HCT116 (cell line): ENCODE data around the gene R3HDML. TPM values are rescaled to one million over a fixed set of nuclear protein-coding genes. Genes with fewer than 3 reads are reported as not detected.

Experiments used
- ATAC-seq: fragments of 200-7000 bp; cut with Tn5 transposase; 2 replicates; pipeline ENCODE4 v1.9.1; 2020; ENCODE audit warnings: mild to moderate bottlenecking, moderate library complexity
- BruUV-seq: library from RNA; stranded (reverse); fragments of 400-500 nt; replicated peaks from 2 replicates; lab custom pipeline; 2021; lab: Mats Ljungman, UMichigan
- CTCF ChIA-PET: fragments of 300-600 bp; sonication (Branson Sonifier 250); formaldehyde crosslinking; loops from one replicate; lab custom pipeline; 2021; ENCODE audit warnings: antibody characterized with exemption; lab: Charles Lee
- POLR2A ChIA-PET: fragments of 300-600, 350-600 bp; sonication (Branson Sonifier 250); formaldehyde crosslinking; loops from one replicate; lab custom pipeline; 2021; ENCODE audit warnings: antibody characterized with exemption; lab: Charles Lee
- RAD21 ChIA-PET, 2 experiments: fragments of 300-600 bp; sonication (Branson Sonifier 250); formaldehyde crosslinking; loops; one replicate each; lab custom pipeline; 2023; ENCODE audit warnings: low total read pairs in 2 of 2; ENCODE audit not compliant: uncharacterized antibody in 2 of 2, unreplicated experiment in 2 of 2, low non-redundant PET in 1 of 2; lab: Charles Lee
- DNase-seq: peaks from one replicate; pipeline ENCODE4 v3.0.0-alpha.2; 2010; ENCODE audit warnings: low read depth, low spot score
- H2AFZ ChIP-seq: fragments of 200-600 bp; shearing (Covaris generic), sonication (generic); 2 replicates; pipeline ENCODE4 v1.6.1; 2017; ENCODE audit warnings: low read depth, mixed run types, mixed read lengths, antibody characterized with exemption, low read length; ENCODE audit not compliant: poor library complexity, severe bottlenecking
- H3K27ac ChIP-seq: 2 replicates; pipeline ENCODE4 v1.5.1; 2012; ENCODE audit warnings: low read depth, low read length
- H3K27me3 ChIP-seq: fragments of 200-600 bp; sonication (generic); 2 replicates; pipeline ENCODE4 v1.6.1; 2016; ENCODE audit warnings: mixed run types, low read length, mixed read lengths; ENCODE audit not compliant: insufficient read depth
- H3K36me3 ChIP-seq, 2 experiments: fragments of 200-500 bp in 1 of 2; fragments of 200-600 bp in 1 of 2; sonication (Bioruptor generic) in 1 of 2; sonication (generic) in 1 of 2; 2 replicates each; pipeline versions ENCODE4 v1.5.1 to v1.6.1; 2014 to 2016; ENCODE audit warnings: low read length in 2 of 2, inconsistent platforms in 1 of 2, mixed read lengths in 1 of 2, mixed run types in 1 of 2; ENCODE audit not compliant: insufficient read depth in 2 of 2, control insufficient read depth in 1 of 2
- H3K4me1 ChIP-seq, 2 experiments: fragments of 200-600 bp in 1 of 2; sonication (generic) in 1 of 2; 2 replicates each; pipeline versions ENCODE4 v1.5.1 to v1.6.1; 2012 to 2017; ENCODE audit warnings: low read length in 2 of 2, inconsistent platforms in 1 of 2, mild to moderate bottlenecking in 1 of 2, mixed read lengths in 1 of 2, mixed run types in 1 of 2, moderate library complexity in 1 of 2; ENCODE audit not compliant: insufficient read depth in 2 of 2, control insufficient read depth in 1 of 2
- H3K4me2 ChIP-seq: fragments of 200-600 bp; sonication (generic); 2 replicates; pipeline ENCODE4 v1.6.1; 2017; ENCODE audit warnings: mixed run types, low read length, mixed read lengths
- H3K4me3 ChIP-seq, 2 experiments: fragments of 200-600 bp in 1 of 2; sonication (generic) in 1 of 2; replicated peaks in 1 of 2; 2 replicates each; pipeline ENCODE4 v1.5.1; 2011 to 2016; ENCODE audit warnings: low read length in 2 of 2, control low read depth in 1 of 2, low read depth in 1 of 2, mild to moderate bottlenecking in 1 of 2, mixed read lengths in 1 of 2, mixed run types in 1 of 2
- H3K79me2 ChIP-seq: fragments of 200-600 bp; sonication (generic); 2 replicates; pipeline ENCODE4 v1.6.1; 2017; ENCODE audit warnings: mild to moderate bottlenecking, mixed run types, low read length, moderate library complexity, mixed read lengths; ENCODE audit not compliant: insufficient read depth
- H3K9ac ChIP-seq: fragments of 200-600 bp; sonication (generic); 2 replicates; pipeline ENCODE4 v1.6.1; 2016; ENCODE audit warnings: low read length, mixed read lengths
- H3K9me2 ChIP-seq: fragments of 200-600 bp; sonication (generic), shearing (Covaris generic); 2 replicates; pipeline ENCODE4 v1.6.1; 2017; ENCODE audit warnings: mixed run types, mild to moderate bottlenecking, moderate library complexity; ENCODE audit not compliant: insufficient read depth
- H3K9me3 ChIP-seq, 2 experiments: fragments of 200-500 bp in 1 of 2; fragments of 200-600 bp in 1 of 2; sonication (Bioruptor generic) in 1 of 2; sonication (generic) in 1 of 2; 2 replicates each; pipeline ENCODE4 v1.6.1; 2014 to 2017; ENCODE audit warnings: low read length in 2 of 2, mixed read lengths in 2 of 2, inconsistent platforms in 1 of 2, low read depth in 1 of 2, mild to moderate bottlenecking in 1 of 2, mixed run types in 1 of 2, moderate library complexity in 1 of 2; ENCODE audit not compliant: control insufficient read depth in 1 of 2, insufficient read depth in 1 of 2
- H4K20me1 ChIP-seq: fragments of 200-600 bp; sonication (generic), shearing (Covaris generic); 2 replicates; pipeline ENCODE4 v1.6.1; 2017; ENCODE audit warnings: mixed run types, mild to moderate bottlenecking, moderate library complexity; ENCODE audit not compliant: insufficient read depth
- CEBPB ChIP-seq: IDR thresholded peaks from 2 replicates; pipeline ENCODE4 v1.6.1; 2012; ENCODE audit warnings: low read depth
- EGR1 ChIP-seq: IDR thresholded peaks from 2 replicates; pipeline ENCODE4 v1.6.1; 2012; ENCODE audit warnings: low read depth
- ELF1 ChIP-seq: IDR thresholded peaks from 2 replicates; pipeline ENCODE4 v1.6.1; 2012; ENCODE audit warnings: low read depth, borderline replicate concordance
- EZH2 ChIP-seq: fragments of 200-600 bp; sonication (generic); IDR thresholded peaks from 2 replicates; pipeline ENCODE4 v1.6.1; 2017; ENCODE audit warnings: antibody characterized with exemption, mixed run types
- FOSL1 ChIP-seq: IDR thresholded peaks from 2 replicates; pipeline ENCODE4 v1.6.1; 2012; ENCODE audit warnings: low read depth
- JUND ChIP-seq: IDR thresholded peaks from 2 replicates; pipeline ENCODE4 v1.6.1; 2012
- RAD21 ChIP-seq: IDR thresholded peaks from 2 replicates; pipeline ENCODE4 v1.6.1; 2012; ENCODE audit warnings: low read depth, mild to moderate bottlenecking
- SIN3A ChIP-seq: IDR thresholded peaks from 2 replicates; pipeline ENCODE4 v1.6.1; 2012; ENCODE audit warnings: low read depth
- SRF ChIP-seq: IDR thresholded peaks from 2 replicates; pipeline ENCODE4 v1.6.1; 2012; ENCODE audit warnings: low read depth
- TCF7L2 ChIP-seq: IDR thresholded peaks from 2 replicates; pipeline ENCODE4 v1.7.0; 2011; ENCODE audit warnings: borderline replicate concordance, inconsistent platforms; ENCODE audit not compliant: insufficient read depth, insufficient read length; ENCODE audit errors: extremely low read depth
- YY1 ChIP-seq: IDR thresholded peaks from 2 replicates; pipeline ENCODE4 v1.6.1; 2011; ENCODE audit warnings: low read length, low read depth, moderate library complexity, mild to moderate bottlenecking; ENCODE audit not compliant: insufficient replicate concordance; ENCODE audit errors: extremely low read depth
- ZNF274 ChIP-seq: fragments of 200-500 bp; sonication (Bioruptor generic); IDR thresholded peaks from 2 replicates; pipeline ENCODE4 v1.6.1; 2014; ENCODE audit warnings: mild to moderate bottlenecking, low read depth, low read length, inconsistent platforms
- intact Hi-C: fragments of 100-400 bp; cut with micrococcal nuclease; formaldehyde crosslinking; loops from 2 replicates; pipeline ENCODE4 v1.10.0; 2022
- total RNA-seq: library from RNA; stranded (reverse); gene quantifications from one replicate; pipeline ENCODE4 v1.2.1, GENCODE V29; 2021; ENCODE audit not compliant: unreplicated experiment
- TF ChIP-seq, protein P1 (sequence below): IDR thresholded peaks from 2 replicates; pipeline ENCODE4 v1.6.1; 2012
- TF ChIP-seq, protein P2 (sequence below): IDR thresholded peaks from 2 replicates; pipeline ENCODE4 v1.6.1; 2011; ENCODE audit warnings: mild to moderate bottlenecking, low read length, moderate library complexity; ENCODE audit not compliant: insufficient replicate concordance; ENCODE audit errors: extremely low read depth
- TF ChIP-seq, protein P3 (sequence below), 3 experiments: fragments of 200-600 bp in 1 of 3; sonication (generic) in 1 of 3; IDR thresholded peaks in 2 of 3; conservative IDR thresholded peaks in 1 of 3; 2 replicates each; pipeline ENCODE4 v1.5.1; 2012 to 2017; ENCODE audit warnings: low read depth in 2 of 3, low read length in 2 of 3, antibody characterized with exemption in 1 of 3, borderline replicate concordance in 1 of 3, control low read depth in 1 of 3, mild to moderate bottlenecking in 1 of 3, mixed read lengths in 1 of 3, mixed run types in 1 of 3, moderate library complexity in 1 of 3; ENCODE audit not compliant: insufficient read depth in 1 of 3
- TF ChIP-seq, protein P4 (sequence below): IDR thresholded peaks from 2 replicates; pipeline ENCODE4 v1.6.1; 2012

Gene R3HDML
- total RNA-seq, 1 experiment from 2014 or later: not detected

DNA sequence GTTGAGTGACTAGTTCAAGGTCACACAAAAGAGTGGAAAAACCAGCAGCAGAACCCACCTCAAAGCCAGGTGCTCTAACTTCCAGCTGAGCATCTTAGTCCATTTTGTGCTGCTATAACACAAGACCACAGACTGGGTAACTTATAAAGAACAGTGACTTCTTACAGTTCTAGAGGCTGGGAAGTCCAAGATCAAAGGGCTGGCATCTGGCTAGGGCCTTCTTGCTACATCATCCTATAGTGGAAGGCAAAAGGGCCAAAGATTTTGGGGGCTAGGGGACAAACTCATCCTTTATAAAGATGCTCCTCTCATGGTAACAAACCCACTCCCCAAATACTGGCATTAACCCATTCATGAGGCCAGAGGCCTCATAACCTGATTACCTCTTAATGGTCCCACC, 35.6 kb upstream of the R3HDML start:
- DNase-seq (no peak), ATAC-seq (no peak)
- H3K4me3 ChIP-seq: no peak overlapping the region
- no peak overlapping the region for H3K9ac ChIP-seq
- TF ChIP-seq RAD21: no peak
- TF ChIP-seq, protein P1, sequence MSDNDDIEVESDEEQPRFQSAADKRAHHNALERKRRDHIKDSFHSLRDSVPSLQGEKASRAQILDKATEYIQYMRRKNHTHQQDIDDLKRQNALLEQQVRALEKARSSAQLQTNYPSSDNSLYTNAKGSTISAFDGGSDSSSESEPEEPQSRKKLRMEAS: no peak
- TF ChIP-seq SRF: no peak
- H3K27ac ChIP-seq: no peak overlapping the region
- ChIA-PET POLR2A (no interaction called here), CTCF (interaction anchor here (1.5 kb wide), 1 partner anchor 10 kb away, joined by 6 read pairs; the partner anchor contains the start of gene FITM2), RAD21 (no interaction called here)
- no peak overlapping the region for H2AFZ ChIP-seq
- H3K4me2 ChIP-seq: no peak overlapping the region
- H3K9me3 ChIP-seq: no peaks in the 10 kb centered on the region
- intact Hi-C loops: no loop called here
- no peaks in the 10 kb centered on the region for H3K79me2 ChIP-seq
- no peaks in the 10 kb centered on the region for H3K27me3 ChIP-seq
- H3K4me1 ChIP-seq: no peaks in the 10 kb centered on the region
- no peaks in the 10 kb centered on the region for H3K9me2 ChIP-seq
- no peaks in the 10 kb centered on the region for H4K20me1 ChIP-seq
- H3K36me3 ChIP-seq: no peaks in the 10 kb centered on the region
- no TSS peak for BruUV-seq

DNA sequence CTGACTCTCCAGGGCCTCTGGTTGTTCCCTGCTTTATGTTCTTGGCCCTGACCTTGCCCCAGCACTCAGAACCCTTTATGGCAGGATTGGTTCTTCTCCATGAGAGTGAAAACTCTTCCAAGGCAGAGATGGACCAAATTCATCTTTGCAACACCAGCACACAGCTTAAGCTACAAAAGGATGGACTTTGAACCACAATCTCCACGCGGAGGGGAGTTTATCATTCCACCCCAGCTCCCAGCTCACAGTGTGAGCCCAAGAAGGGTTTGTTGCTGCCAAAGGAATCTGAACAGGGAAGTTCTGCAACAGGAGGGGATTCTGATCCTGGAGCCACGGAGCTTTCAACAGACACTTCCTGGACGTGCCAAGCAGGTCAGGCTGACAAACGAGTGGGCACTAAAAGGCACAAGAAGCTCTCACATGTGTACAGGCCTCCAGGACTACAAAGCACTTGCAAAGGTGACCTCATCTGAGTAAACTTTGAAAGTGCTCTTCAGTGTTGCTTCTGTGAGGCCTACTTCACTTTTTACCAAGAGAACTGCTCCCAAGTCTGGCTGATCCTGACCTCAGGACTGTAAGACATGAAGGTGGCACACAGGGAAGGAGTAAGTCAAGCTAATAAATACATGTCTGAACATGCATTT, 34.7 kb upstream of the R3HDML start:
- Histone ChIP-seq H3K36me3 (no peaks in the 10 kb centered on the region), H3K4me1 (no peaks in the 10 kb centered on the region), H3K27me3 (no peaks in the 10 kb centered on the region), H2AFZ (no peak overlapping the region), H3K79me2 (no peaks in the 10 kb centered on the region), H3K27ac (no peak overlapping the region), H3K9me2 (no peaks in the 10 kb centered on the region), H3K4me3 (no peak overlapping the region), H4K20me1 (no peaks in the 10 kb centered on the region), H3K9me3 (no peaks in the 10 kb centered on the region), H3K9ac (no peak overlapping the region), H3K4me2 (no peak overlapping the region)
- ChIA-PET RAD21 (no interaction called here), CTCF (interaction anchor here (1.4 kb wide), 1 partner anchor 9 kb away, joined by 6 read pairs; the partner anchor contains the start of gene FITM2), POLR2A (no interaction called here)
- no TSS peak for BruUV-seq
- no peak for DNase-seq
- intact Hi-C loops: no loop called here
- no peak for ATAC-seq
- TF ChIP-seq, protein P2, sequence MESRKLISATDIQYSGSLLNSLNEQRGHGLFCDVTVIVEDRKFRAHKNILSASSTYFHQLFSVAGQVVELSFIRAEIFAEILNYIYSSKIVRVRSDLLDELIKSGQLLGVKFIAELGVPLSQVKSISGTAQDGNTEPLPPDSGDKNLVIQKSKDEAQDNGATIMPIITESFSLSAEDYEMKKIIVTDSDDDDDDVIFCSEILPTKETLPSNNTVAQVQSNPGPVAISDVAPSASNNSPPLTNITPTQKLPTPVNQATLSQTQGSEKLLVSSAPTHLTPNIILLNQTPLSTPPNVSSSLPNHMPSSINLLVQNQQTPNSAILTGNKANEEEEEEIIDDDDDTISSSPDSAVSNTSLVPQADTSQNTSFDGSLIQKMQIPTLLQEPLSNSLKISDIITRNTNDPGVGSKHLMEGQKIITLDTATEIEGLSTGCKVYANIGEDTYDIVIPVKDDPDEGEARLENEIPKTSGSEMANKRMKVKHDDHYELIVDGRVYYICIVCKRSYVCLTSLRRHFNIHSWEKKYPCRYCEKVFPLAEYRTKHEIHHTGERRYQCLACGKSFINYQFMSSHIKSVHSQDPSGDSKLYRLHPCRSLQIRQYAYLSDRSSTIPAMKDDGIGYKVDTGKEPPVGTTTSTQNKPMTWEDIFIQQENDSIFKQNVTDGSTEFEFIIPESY: no peak
- TF ChIP-seq EZH2 (no peak), ZNF274 (no peak), SIN3A (no peak), ELF1 (no peak), RAD21 (no peak), YY1 (no peak), EGR1 (no peak), JUND (no peak), CEBPB (no peak), FOSL1 (no peak), TCF7L2 (no peak), SRF (no peak)
- TF ChIP-seq, protein P3, sequence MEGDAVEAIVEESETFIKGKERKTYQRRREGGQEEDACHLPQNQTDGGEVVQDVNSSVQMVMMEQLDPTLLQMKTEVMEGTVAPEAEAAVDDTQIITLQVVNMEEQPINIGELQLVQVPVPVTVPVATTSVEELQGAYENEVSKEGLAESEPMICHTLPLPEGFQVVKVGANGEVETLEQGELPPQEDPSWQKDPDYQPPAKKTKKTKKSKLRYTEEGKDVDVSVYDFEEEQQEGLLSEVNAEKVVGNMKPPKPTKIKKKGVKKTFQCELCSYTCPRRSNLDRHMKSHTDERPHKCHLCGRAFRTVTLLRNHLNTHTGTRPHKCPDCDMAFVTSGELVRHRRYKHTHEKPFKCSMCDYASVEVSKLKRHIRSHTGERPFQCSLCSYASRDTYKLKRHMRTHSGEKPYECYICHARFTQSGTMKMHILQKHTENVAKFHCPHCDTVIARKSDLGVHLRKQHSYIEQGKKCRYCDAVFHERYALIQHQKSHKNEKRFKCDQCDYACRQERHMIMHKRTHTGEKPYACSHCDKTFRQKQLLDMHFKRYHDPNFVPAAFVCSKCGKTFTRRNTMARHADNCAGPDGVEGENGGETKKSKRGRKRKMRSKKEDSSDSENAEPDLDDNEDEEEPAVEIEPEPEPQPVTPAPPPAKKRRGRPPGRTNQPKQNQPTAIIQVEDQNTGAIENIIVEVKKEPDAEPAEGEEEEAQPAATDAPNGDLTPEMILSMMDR (IDR thresholded peaks at IDR 0.05 in 2 of 3, conservative IDR thresholded peaks at IDR 0.05 in 1 of 3; ENCODE audit: borderline replicate concordance in 1 of 3, insufficient read depth in 1 of 3, low read depth in 2 of 3, low read length in 2 of 3): no peak
- TF ChIP-seq, protein P4, sequence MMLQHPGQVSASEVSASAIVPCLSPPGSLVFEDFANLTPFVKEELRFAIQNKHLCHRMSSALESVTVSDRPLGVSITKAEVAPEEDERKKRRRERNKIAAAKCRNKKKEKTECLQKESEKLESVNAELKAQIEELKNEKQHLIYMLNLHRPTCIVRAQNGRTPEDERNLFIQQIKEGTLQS: no peak
